ENCODE data around the gene MYF6. TPM values are rescaled to one million over a fixed set of nuclear protein-coding genes. Genes with fewer than 3 reads are reported as not detected.

MYF6 gene
- total RNA-seq, 4 donors from 2014 or later, result not detected

GRCh38 chr12:80698256-80698655 lies 9.2 kb upstream of the MYF6 start:
- H3K4me3 ChIP-seq (replicated peaks in 1 of 3), result no peak overlapping the region
- H3K4me1 ChIP-seq, result peaks cover 0 to 3% of the 10 kb centered on the region in 2 donors
- WGBS, 2 donors, result 79 to 82% methylated on average over 7 of the region's 7 CpGs
- no peaks in the 10 kb centered on the region for H3K9me3 ChIP-seq
- H3K27ac ChIP-seq, result no peak overlapping the region
- H3K27me3 ChIP-seq, result no peaks in the 10 kb centered on the region
- intact Hi-C loops (cut with DNase I), result no loop called here
- no peak for DNase-seq
- TF ChIP-seq CTCF (IDR thresholded peaks at IDR 0.05) (no peak), POLR2A (IDR thresholded peaks at IDR 0.05) (no peak)
- no peaks in the 10 kb centered on the region for H3K36me3 ChIP-seq

- 79 to 84% methylated on average over 7 of the region's 7 CpGs for WGBS, 2 donors
- H3K36me3 ChIP-seq, result no peaks in the 10 kb centered on the region
- H3K9me3 ChIP-seq, result no peaks in the 10 kb centered on the region
- TF ChIP-seq CTCF (IDR thresholded peaks at IDR 0.05) (no peak), POLR2A (IDR thresholded peaks at IDR 0.05) (no peak)
- H3K27ac ChIP-seq, result no peak overlapping the region
- H3K4me1 ChIP-seq, result peaks cover 0 to 3% of the 10 kb centered on the region in 2 donors
- H3K27me3 ChIP-seq, result no peaks in the 10 kb centered on the region
- no peak overlapping the region for H3K4me3 ChIP-seq (replicated peaks in 1 of 3)
- no peak for DNase-seq
- intact Hi-C loops (cut with DNase I), result no loop called here
Observed at GRCh38 chr12:80698847-80699542, 8.4 kb upstream of the MYF6 start.

- H3K9me3 ChIP-seq, result no peaks in the 10 kb centered on the region
- H3K4me3 ChIP-seq (replicated peaks in 1 of 3), result no peak overlapping the region
- TF ChIP-seq CTCF (IDR thresholded peaks at IDR 0.05) (no peak), POLR2A (IDR thresholded peaks at IDR 0.05) (no peak)
- H3K4me1 ChIP-seq, result peaks cover 0 to 3% of the 10 kb centered on the region in 2 donors
- no peaks in the 10 kb centered on the region for H3K27me3 ChIP-seq
- intact Hi-C loops (cut with DNase I), result no loop called here
- DNase-seq, result no peak
- no peaks in the 10 kb centered on the region for H3K36me3 ChIP-seq
- H3K27ac ChIP-seq, result no peak overlapping the region
- WGBS, 2 donors, result 90 to 92% methylated on average over 2 of the region's 2 CpGs
Observed at GRCh38 chr12:80700327-80700726, 7.1 kb upstream of the MYF6 start.

- Histone ChIP-seq H3K9me3 (no peaks in the 10 kb centered on the region), H3K4me1 (peaks cover 0 to 3% of the 10 kb centered on the region in 2 donors), H3K27me3 (no peaks in the 10 kb centered on the region), H3K4me3 (replicated peaks in 1 of 3) (no peak overlapping the region), H3K36me3 (no peaks in the 10 kb centered on the region), H3K27ac (no peak overlapping the region)
- DNase-seq, result no peak
- intact Hi-C loops (cut with DNase I), result no loop called here
- WGBS, 2 donors, result 82 to 83% methylated on average over 2 of the region's 2 CpGs
- TF ChIP-seq POLR2A (IDR thresholded peaks at IDR 0.05) (no peak), CTCF (IDR thresholded peaks at IDR 0.05) (no peak)
Observed at GRCh38 chr12:80701388-80701787, 6.0 kb upstream of the MYF6 start.

GRCh38 chr12:80702889-80703805 lies 4.3 kb upstream of the MYF6 start:
- TF ChIP-seq POLR2A (IDR thresholded peaks at IDR 0.05) (no peak), CTCF (IDR thresholded peaks at IDR 0.05) (no peak)
- intact Hi-C loops (cut with DNase I), result no loop called here
- Histone ChIP-seq H3K4me3 (replicated peaks in 1 of 3) (no peak overlapping the region), H3K4me1 (peaks cover 0 to 3% of the 10 kb centered on the region in 2 donors), H3K9me3 (no peaks in the 10 kb centered on the region), H3K36me3 (no peaks in the 10 kb centered on the region), H3K27ac (no peak overlapping the region), H3K27me3 (no peaks in the 10 kb centered on the region)
- no peak for DNase-seq
- WGBS, 2 donors, result 55 to 58% methylated on average over 12 of the region's 12 CpGs
